Retinal pigment epithelial cell (primary cell): ENCODE measurements around the gene SNW1.
A peak's percentile ranks its signal among the peaks of the same experiment; 100 is the strongest.

Source experiments
- DNase-seq: peaks from one replicate; pipeline ENCODE4 v3.0.0-alpha.2; 2010; ENCODE audit warnings: low read depth
- H3K4me3 ChIP-seq: 2 replicates; pipeline ENCODE4 v1.5.1; 2011; ENCODE audit warnings: mild to moderate bottlenecking, low read length, control low read depth, moderate library complexity
- TF ChIP-seq, protein P1 (sequence below): conservative IDR thresholded peaks from 2 replicates; pipeline ENCODE4 v1.5.1; 2011; ENCODE audit warnings: low read depth, low read length, control low read depth, inconsistent platforms

Gene SNW1

DNA sequence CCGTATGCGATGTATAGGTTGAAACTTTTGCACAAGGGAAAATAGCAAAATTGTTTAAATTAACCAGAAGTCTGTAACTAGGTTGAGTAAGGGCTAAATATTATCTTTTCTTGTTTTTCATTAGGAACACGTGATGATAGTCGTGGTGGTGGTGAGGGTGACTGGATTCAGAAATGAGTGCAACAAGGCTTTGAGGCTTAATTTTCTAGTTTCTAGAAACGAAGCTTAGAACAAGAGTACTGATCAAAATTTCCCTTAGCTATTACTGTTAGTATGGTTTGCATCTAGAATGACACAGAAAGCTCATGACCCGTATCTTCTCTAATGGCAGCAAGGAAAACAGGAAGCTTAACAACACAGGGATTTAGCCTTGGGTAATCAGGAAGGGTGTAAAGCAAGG, 46.0 kb downstream of the SNW1 start:
- TF ChIP-seq, protein P1, sequence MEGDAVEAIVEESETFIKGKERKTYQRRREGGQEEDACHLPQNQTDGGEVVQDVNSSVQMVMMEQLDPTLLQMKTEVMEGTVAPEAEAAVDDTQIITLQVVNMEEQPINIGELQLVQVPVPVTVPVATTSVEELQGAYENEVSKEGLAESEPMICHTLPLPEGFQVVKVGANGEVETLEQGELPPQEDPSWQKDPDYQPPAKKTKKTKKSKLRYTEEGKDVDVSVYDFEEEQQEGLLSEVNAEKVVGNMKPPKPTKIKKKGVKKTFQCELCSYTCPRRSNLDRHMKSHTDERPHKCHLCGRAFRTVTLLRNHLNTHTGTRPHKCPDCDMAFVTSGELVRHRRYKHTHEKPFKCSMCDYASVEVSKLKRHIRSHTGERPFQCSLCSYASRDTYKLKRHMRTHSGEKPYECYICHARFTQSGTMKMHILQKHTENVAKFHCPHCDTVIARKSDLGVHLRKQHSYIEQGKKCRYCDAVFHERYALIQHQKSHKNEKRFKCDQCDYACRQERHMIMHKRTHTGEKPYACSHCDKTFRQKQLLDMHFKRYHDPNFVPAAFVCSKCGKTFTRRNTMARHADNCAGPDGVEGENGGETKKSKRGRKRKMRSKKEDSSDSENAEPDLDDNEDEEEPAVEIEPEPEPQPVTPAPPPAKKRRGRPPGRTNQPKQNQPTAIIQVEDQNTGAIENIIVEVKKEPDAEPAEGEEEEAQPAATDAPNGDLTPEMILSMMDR, result no peak
- DNase-seq, result no peak
- no peak overlapping the region for H3K4me3 ChIP-seq

DNA sequence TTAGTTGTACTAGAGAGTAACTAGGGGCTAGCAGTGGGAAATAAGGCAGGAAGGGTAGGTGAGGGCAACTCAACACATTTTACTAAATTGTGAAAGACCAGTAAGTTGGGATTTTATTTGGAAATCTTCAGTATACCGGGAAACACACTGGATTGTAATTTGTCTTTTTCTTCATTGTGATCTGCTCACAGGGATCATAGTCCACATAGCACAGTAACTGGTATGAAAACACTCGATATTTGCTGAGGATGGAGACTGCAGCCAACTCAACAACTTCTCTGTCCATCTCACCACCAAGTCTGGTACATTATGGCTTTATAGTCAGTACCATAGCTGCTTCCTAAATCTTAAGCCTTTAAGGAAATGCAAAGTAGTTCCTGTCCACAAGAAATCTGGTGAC, 50.6 kb downstream of the SNW1 start:
- no peak overlapping the region for H3K4me3 ChIP-seq
- TF ChIP-seq, protein P1, result no peak
- no peak for DNase-seq

DNA sequence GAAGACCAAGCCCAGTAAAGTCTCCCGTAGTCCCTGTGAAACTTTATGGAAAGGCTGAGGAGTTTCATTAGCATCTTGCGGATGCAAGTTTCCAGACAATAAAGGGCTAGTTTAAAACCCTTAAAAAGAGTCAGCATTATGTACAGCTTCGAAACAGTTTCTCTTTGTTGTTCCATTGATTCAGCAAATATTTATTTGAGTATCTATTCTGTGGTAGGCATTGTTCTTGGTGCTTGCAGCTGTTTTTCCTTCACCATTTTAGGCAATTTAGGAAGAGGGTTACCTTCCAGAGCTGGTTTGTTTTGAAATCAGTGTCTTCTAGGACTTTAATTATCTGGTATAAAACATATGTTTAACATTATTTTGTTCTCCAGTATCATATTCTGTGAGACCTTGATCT, 51.5 kb downstream of the SNW1 start:
- H3K4me3 ChIP-seq, result peak overlapping the region; percentile 100
- TF ChIP-seq, protein P1, result no peak
- DNase-seq, result no peak

DNA sequence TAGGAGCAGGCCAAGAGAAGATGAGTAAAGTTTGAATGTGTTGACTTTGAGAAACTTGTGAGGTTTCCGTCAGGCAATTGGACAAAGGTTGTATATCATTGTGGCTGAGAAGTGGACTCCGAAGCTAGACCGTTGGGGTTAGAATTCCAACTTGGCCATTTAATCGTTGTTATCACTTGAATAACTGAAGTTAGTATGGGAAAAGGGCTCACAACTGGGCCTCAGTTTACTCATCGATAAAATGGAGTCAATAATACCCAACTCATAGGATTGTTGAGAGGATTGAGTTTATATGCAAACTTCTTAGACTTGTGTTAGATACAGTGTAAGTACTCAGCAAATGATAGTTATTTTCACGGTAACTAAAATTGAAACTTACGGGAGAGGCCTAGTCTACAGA, 52.2 kb downstream of the SNW1 start:
- peak overlapping the region; percentile 100 for H3K4me3 ChIP-seq
- DNase-seq, result no peak
- TF ChIP-seq, protein P1, result no peak

DNA sequence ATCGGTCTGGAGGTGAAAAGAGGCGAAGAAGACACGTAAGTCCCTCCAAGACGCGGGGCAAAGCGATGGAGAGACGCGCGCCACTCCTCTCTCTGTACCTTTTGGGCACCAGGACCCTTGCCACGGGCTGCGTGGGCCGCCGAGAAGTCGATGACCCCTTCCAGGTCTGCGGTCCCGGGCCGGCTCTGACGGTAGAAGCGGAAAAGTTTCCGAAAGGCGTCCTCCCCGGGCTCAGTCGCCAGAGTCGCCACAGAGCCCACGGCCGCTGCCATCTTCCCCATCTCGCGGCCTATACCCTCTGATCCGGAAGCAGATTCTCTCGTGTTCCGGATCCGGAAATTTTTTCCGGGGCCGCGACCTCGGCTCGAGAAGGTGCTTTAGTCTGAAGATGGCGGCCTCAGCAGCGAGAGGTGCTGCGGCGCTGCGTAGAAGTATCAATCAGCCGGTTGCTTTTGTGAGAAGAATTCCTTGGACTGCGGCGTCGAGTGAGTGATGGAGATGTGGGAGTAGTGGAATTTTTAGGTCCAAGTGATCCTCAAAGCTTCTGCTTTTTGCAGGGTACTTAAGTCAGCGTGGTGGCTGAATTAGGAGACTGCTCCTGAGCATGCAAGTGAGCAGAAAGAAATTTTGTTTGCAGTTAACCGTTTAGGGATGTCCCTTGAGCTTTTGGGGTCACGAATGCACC, 53.1 kb downstream of the SNW1 start, which contains the start of the genes ALKBH1 and SLIRP:
Gene ALKBH1 (minus strand): TSS at position 300 of the 685 bp plus-strand sequence. CDS start 19 bp downstream, at position 281.
Gene SLIRP (plus strand): TSS at position 380 of the 685 bp plus-strand sequence. CDS start 9 bp downstream, at position 389.
- H3K4me3 ChIP-seq, result peak within 1 kb of the TSS; percentile 100
- peak; percentile 31 for DNase-seq
- TF ChIP-seq, protein P1, result no peak

DNA sequence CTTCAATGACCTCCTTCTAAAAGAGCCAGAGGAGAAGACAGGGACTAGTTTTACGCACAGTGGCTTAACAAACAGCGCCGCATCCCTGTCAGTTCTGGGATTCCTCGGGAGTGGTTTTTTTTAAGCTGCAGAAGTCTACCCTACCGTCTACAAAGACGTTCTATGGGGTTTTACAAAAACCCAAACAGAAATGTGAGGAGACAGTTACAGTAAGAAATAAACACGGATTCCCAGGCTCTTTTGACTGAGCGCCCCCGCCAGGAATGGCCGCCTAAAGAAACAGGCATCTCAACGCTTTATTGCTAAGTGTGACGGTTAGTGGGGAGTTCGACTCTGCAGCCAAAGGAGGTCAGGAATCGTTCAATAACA, 53.6 kb downstream of the SNW1 start:
- peak overlapping the region; percentile 100 for H3K4me3 ChIP-seq
- no peak for DNase-seq
- TF ChIP-seq, protein P1, result peak; percentile 30

DNA sequence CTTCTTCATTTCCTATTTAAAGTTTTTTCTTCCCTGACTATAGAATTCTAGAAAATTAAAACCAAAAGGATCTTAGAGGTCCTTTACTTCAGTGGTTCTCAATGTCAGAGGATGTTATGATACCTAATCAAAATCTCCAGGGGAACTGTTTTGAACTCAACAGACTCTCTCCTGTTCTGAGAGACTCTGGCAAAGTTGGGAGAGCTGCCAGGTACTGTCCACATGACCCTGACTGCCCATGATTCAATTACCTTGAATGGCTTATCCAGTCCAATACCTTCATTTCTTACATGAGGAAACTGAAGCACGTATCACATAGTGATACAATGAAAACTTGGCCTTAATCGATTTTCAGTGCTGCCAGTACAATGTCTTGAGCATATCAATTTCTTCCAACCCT, 69.7 kb downstream of the SNW1 start:
- TF ChIP-seq, protein P1, result no peak
- no peak for DNase-seq
- H3K4me3 ChIP-seq, result no peak overlapping the region
